ENCODE results near the gene DACT3.

Gene DACT3

GRCh38 chr19:46625731-46626130 lies 35.3 kb downstream of the DACT3 start:
- H3K36me3 ChIP-seq (ENCODE audit: control insufficient read depth in 1 of 2, insufficient read depth in 2 of 2, low read depth in 1 of 2, low read length in 2 of 2) = peaks cover 0 to 5% of the 10 kb centered on the region in 2 experiments
- no peak overlapping the region for H2BK5ac ChIP-seq (ENCODE audit: low read depth, low read length, poor library complexity, severe bottlenecking)
- H3K4ac ChIP-seq (ENCODE audit: low read depth in 1 of 2, low read length in 2 of 2) = peak overlapping the region; percentile 18 to 96
- peaks cover 0 to 15% of the 10 kb centered on the region in 2 experiments for H3K27me3 ChIP-seq (ENCODE audit: control insufficient read depth in 1 of 2, insufficient read depth in 1 of 2, low read length in 2 of 2)
- H3K9ac ChIP-seq (ENCODE audit: low read length) = peak overlapping the region; percentile 83
- no peak overlapping the region for H3K23ac ChIP-seq (ENCODE audit: low read length in 2 of 2)
- H2BK12ac ChIP-seq (ENCODE audit: low read length in 2 of 2) = peak overlapping the region; percentile 84 to 100
- WGBS = 87% methylated on average over 12 of the region's 12 CpGs
- peak overlapping the region; percentile 85 for H2BK15ac ChIP-seq (ENCODE audit: low read depth, poor library complexity, severe bottlenecking)
- no peak overlapping the region for H3K27ac ChIP-seq (ENCODE audit: low read length, poor library complexity, severe bottlenecking)
- no peak overlapping the region for H2AK5ac ChIP-seq (ENCODE audit: low read length, severe bottlenecking)
- H4K91ac ChIP-seq (ENCODE audit: low read length) = peak overlapping the region; percentile 83
- peak overlapping the region; percentile 58 for H4K8ac ChIP-seq (ENCODE audit: low read length)
- peak overlapping the region in 1 of 2 experiments; percentile 6 for H3K14ac ChIP-seq (ENCODE audit: low read length in 2 of 2)
- no peak overlapping the region for H3K4me3 ChIP-seq (ENCODE audit: insufficient read depth in 1 of 2, low read depth in 1 of 2, low read length in 2 of 2)
- H3K4me2 ChIP-seq (ENCODE audit: low read length, poor library complexity, severe bottlenecking) = no peak overlapping the region
- DNase-seq = no peak
- peak overlapping the region; percentile 93 for H2BK120ac ChIP-seq (ENCODE audit: low read depth, low read length)
- peak overlapping the region; percentile 6 to 98 for H3K18ac ChIP-seq (ENCODE audit: low read depth in 1 of 2, low read length in 2 of 2)
- no peaks in the 10 kb centered on the region for H3K79me1 ChIP-seq (replicated peaks; ENCODE audit: low read length, poor library complexity, severe bottlenecking)
- no peaks in the 10 kb centered on the region for H3K9me3 ChIP-seq (ENCODE audit: control insufficient read depth, low read length)
- H3K4me1 ChIP-seq (ENCODE audit: control insufficient read depth, insufficient read depth, low read depth, low read length) = peaks cover 11% of the 10 kb centered on the region
- no peak overlapping the region for H2AFZ ChIP-seq (ENCODE audit: low read depth, low read length)

- Histone ChIP-seq H3K27me3 (ENCODE audit: control insufficient read depth in 1 of 2, insufficient read depth in 1 of 2, low read length in 2 of 2) (peaks cover 0 to 19% of the 10 kb centered on the region in 2 experiments), H3K27ac (ENCODE audit: low read length, poor library complexity, severe bottlenecking) (no peak within 1 kb of the TSS), H3K4me2 (ENCODE audit: low read length, poor library complexity, severe bottlenecking) (no peak within 1 kb of the TSS), H3K4ac (ENCODE audit: low read depth in 1 of 2, low read length in 2 of 2) (peak within 1 kb of the TSS; percentile 89 to 96), H3K23ac (ENCODE audit: low read length in 2 of 2) (peak within 1 kb of the TSS in 1 of 2 experiments; percentile 25), H2BK15ac (ENCODE audit: low read depth, poor library complexity, severe bottlenecking) (peak within 1 kb of the TSS; percentile 90), H3K9me3 (ENCODE audit: control insufficient read depth, low read length) (no peaks in the 10 kb centered on the region), H3K79me1 (replicated peaks; ENCODE audit: low read length, poor library complexity, severe bottlenecking) (no peaks in the 10 kb centered on the region), H3K36me3 (ENCODE audit: control insufficient read depth in 1 of 2, insufficient read depth in 2 of 2, low read depth in 1 of 2, low read length in 2 of 2) (peaks cover 0 to 5% of the 10 kb centered on the region in 2 experiments), H3K4me3 (ENCODE audit: insufficient read depth in 1 of 2, low read depth in 1 of 2, low read length in 2 of 2) (peak within 1 kb of the TSS in 1 of 2 experiments; percentile 78), H3K18ac (ENCODE audit: low read depth in 1 of 2, low read length in 2 of 2) (peak within 1 kb of the TSS; percentile 79 to 98), H2AFZ (ENCODE audit: low read depth, low read length) (no peak within 1 kb of the TSS), H4K8ac (ENCODE audit: low read length) (peak within 1 kb of the TSS; percentile 74), H3K14ac (ENCODE audit: low read length in 2 of 2) (peak within 1 kb of the TSS in 1 of 2 experiments; percentile 91), H2BK120ac (ENCODE audit: low read depth, low read length) (peak within 1 kb of the TSS; percentile 93), H2BK5ac (ENCODE audit: low read depth, low read length, poor library complexity, severe bottlenecking) (no peak within 1 kb of the TSS), H2BK12ac (ENCODE audit: low read length in 2 of 2) (peak within 1 kb of the TSS; percentile 84 to 100), H4K91ac (ENCODE audit: low read length) (peak within 1 kb of the TSS; percentile 86), H3K4me1 (ENCODE audit: control insufficient read depth, insufficient read depth, low read depth, low read length) (peaks cover 10% of the 10 kb centered on the region), H3K9ac (ENCODE audit: low read length) (peak within 1 kb of the TSS; percentile 83), H2AK5ac (ENCODE audit: low read length, severe bottlenecking) (no peak within 1 kb of the TSS)
- WGBS = 11% methylated on average over 13 of the region's 13 CpGs
- DNase-seq = peak; percentile 96
These were observed 35.9 kb downstream of the DACT3 start, which contains the start of gene PTGIR for GRCh38 chr19:46624958-46625661. Gene PTGIR, minus strand, starts transcription at chr19:46625089. Its CDS starts 864 bp downstream, at chr19:46624225.

GRCh38 chr19:46623915-46624502 lies 37.0 kb downstream of the DACT3 start:
- WGBS = 91% methylated on average over 20 of the region's 35 CpGs
- peak overlapping the region; percentile 74 for H4K8ac ChIP-seq (ENCODE audit: low read length)
- no peak overlapping the region for H2BK5ac ChIP-seq (ENCODE audit: low read depth, low read length, poor library complexity, severe bottlenecking)
- H3K27ac ChIP-seq (ENCODE audit: low read length, poor library complexity, severe bottlenecking) = no peak overlapping the region
- peak overlapping the region in 1 of 2 experiments; percentile 82 for H3K14ac ChIP-seq (ENCODE audit: low read length in 2 of 2)
- H2AFZ ChIP-seq (ENCODE audit: low read depth, low read length) = no peak overlapping the region
- H3K4ac ChIP-seq (ENCODE audit: low read depth in 1 of 2, low read length in 2 of 2) = peak overlapping the region; percentile 81 to 89
- no peaks in the 10 kb centered on the region for H3K79me1 ChIP-seq (replicated peaks; ENCODE audit: low read length, poor library complexity, severe bottlenecking)
- peak overlapping the region in 1 of 2 experiments; percentile 78 for H3K4me3 ChIP-seq (ENCODE audit: insufficient read depth in 1 of 2, low read depth in 1 of 2, low read length in 2 of 2)
- H3K23ac ChIP-seq (ENCODE audit: low read length in 2 of 2) = peak overlapping the region in 1 of 2 experiments; percentile 25
- no peak overlapping the region for H3K4me2 ChIP-seq (ENCODE audit: low read length, poor library complexity, severe bottlenecking)
- H2AK5ac ChIP-seq (ENCODE audit: low read length, severe bottlenecking) = no peak overlapping the region
- peaks cover 0 to 19% of the 10 kb centered on the region in 2 experiments for H3K27me3 ChIP-seq (ENCODE audit: control insufficient read depth in 1 of 2, insufficient read depth in 1 of 2, low read length in 2 of 2)
- H3K9me3 ChIP-seq (ENCODE audit: control insufficient read depth, low read length) = no peaks in the 10 kb centered on the region
- peak overlapping the region; percentile 65 for H4K91ac ChIP-seq (ENCODE audit: low read length)
- peak overlapping the region; percentile 83 for H3K9ac ChIP-seq (ENCODE audit: low read length)
- peak overlapping the region; percentile 81 for H2BK120ac ChIP-seq (ENCODE audit: low read depth, low read length)
- peak overlapping the region; percentile 20 to 97 for H2BK12ac ChIP-seq (ENCODE audit: low read length in 2 of 2)
- no peak for DNase-seq
- peak overlapping the region; percentile 90 for H2BK15ac ChIP-seq (ENCODE audit: low read depth, poor library complexity, severe bottlenecking)
- peaks cover 0 to 5% of the 10 kb centered on the region in 2 experiments for H3K36me3 ChIP-seq (ENCODE audit: control insufficient read depth in 1 of 2, insufficient read depth in 2 of 2, low read depth in 1 of 2, low read length in 2 of 2)
- H3K18ac ChIP-seq (ENCODE audit: low read depth in 1 of 2, low read length in 2 of 2) = peak overlapping the region; percentile 46 to 95
- peaks cover 8% of the 10 kb centered on the region for H3K4me1 ChIP-seq (ENCODE audit: control insufficient read depth, insufficient read depth, low read depth, low read length)

GRCh38 chr19:46622118-46622446 lies 38.9 kb downstream of the DACT3 start:
- Histone ChIP-seq H3K4me2 (ENCODE audit: low read length, poor library complexity, severe bottlenecking) (no peak overlapping the region), H3K36me3 (ENCODE audit: control insufficient read depth in 1 of 2, insufficient read depth in 2 of 2, low read depth in 1 of 2, low read length in 2 of 2) (peaks cover 0 to 5% of the 10 kb centered on the region in 2 experiments), H4K91ac (ENCODE audit: low read length) (peak overlapping the region; percentile 93), H3K79me1 (replicated peaks; ENCODE audit: low read length, poor library complexity, severe bottlenecking) (no peaks in the 10 kb centered on the region), H2AK5ac (ENCODE audit: low read length, severe bottlenecking) (no peak overlapping the region), H3K27me3 (ENCODE audit: control insufficient read depth in 1 of 2, insufficient read depth in 1 of 2, low read length in 2 of 2) (peaks cover 0 to 19% of the 10 kb centered on the region in 2 experiments), H2BK15ac (ENCODE audit: low read depth, poor library complexity, severe bottlenecking) (peak overlapping the region; percentile 94), H3K18ac (ENCODE audit: low read depth in 1 of 2, low read length in 2 of 2) (peak overlapping the region; percentile 16 to 71), H3K23ac (ENCODE audit: low read length in 2 of 2) (no peak overlapping the region), H3K4me3 (ENCODE audit: insufficient read depth in 1 of 2, low read depth in 1 of 2, low read length in 2 of 2) (peak overlapping the region in 1 of 2 experiments; percentile 60), H3K14ac (ENCODE audit: low read length in 2 of 2) (peak overlapping the region in 1 of 2 experiments; percentile 79), H4K8ac (ENCODE audit: low read length) (peak overlapping the region; percentile 92), H2BK120ac (ENCODE audit: low read depth, low read length) (peak overlapping the region; percentile 66), H3K27ac (ENCODE audit: low read length, poor library complexity, severe bottlenecking) (no peak overlapping the region), H2AFZ (ENCODE audit: low read depth, low read length) (no peak overlapping the region), H3K4ac (ENCODE audit: low read depth in 1 of 2, low read length in 2 of 2) (peak overlapping the region in 1 of 2 experiments; percentile 68), H3K9me3 (ENCODE audit: control insufficient read depth, low read length) (no peaks in the 10 kb centered on the region), H2BK5ac (ENCODE audit: low read depth, low read length, poor library complexity, severe bottlenecking) (no peak overlapping the region), H3K9ac (ENCODE audit: low read length) (peak overlapping the region; percentile 60), H3K4me1 (ENCODE audit: control insufficient read depth, insufficient read depth, low read depth, low read length) (peaks cover 8% of the 10 kb centered on the region), H2BK12ac (ENCODE audit: low read length in 2 of 2) (peak overlapping the region; percentile 99 to 100)
- 79% methylated on average over 7 of the region's 7 CpGs for WGBS
- DNase-seq = no peak

All from mesenchymal stem cell (in vitro differentiated cells and primary cell).